Erythroblast (primary cell): ENCODE results near the gene SRSF2.

Experiments
- GATA1 ChIP-seq: IDR thresholded peaks from 2 replicates; pipeline ENCODE4 v1.6.1; 2011; ENCODE audit warnings: low read depth, mild to moderate bottlenecking, control low read depth, low read length, moderate library complexity
- POLR2A ChIP-seq: IDR thresholded peaks from 2 replicates; pipeline ENCODE4 v1.6.1; 2011; ENCODE audit warnings: mild to moderate bottlenecking, low read length

GRCh38 chr17:76714822-76715495 lies 22.2 kb downstream of the SRSF2 start:
- TF ChIP-seq POLR2A (no peak), GATA1 (no peak)
